DND-41 (cell line): Measurements from ENCODE around the gene TLK1.

Experiments used
- ATAC-seq: fragments of 200-7000 bp; cut with Tn5 transposase; 3 replicates; pipeline ENCODE4 v1.9.1; 2021; ENCODE audit warnings: low read depth; ENCODE audit not compliant: insufficient read depth
- DNase-seq: peaks from one replicate; pipeline ENCODE4 v3.0.0-alpha.2; 2020
- H2AFZ ChIP-seq: 2 replicates; pipeline ENCODE4 v1.6.0; 2012; ENCODE audit warnings: low read depth, low read length
- H3K27ac ChIP-seq: 2 replicates; pipeline ENCODE4 v1.5.1; 2012; ENCODE audit warnings: low read length, inconsistent platforms
- H3K27me3 ChIP-seq: fragments of 200-600 bp; sonication (generic); 2 replicates; pipeline ENCODE4 v1.6.0; 2012; ENCODE audit warnings: low read length, mild to moderate bottlenecking, inconsistent platforms; ENCODE audit not compliant: insufficient read depth, poor library complexity
- H3K36me3 ChIP-seq: 2 replicates; pipeline ENCODE4 v1.5.1; 2012; ENCODE audit warnings: low read length, inconsistent platforms; ENCODE audit not compliant: insufficient read depth
- H3K4me1 ChIP-seq: 2 replicates; pipeline ENCODE4 v1.5.1; 2012; ENCODE audit warnings: mild to moderate bottlenecking, low read length; ENCODE audit not compliant: insufficient read depth
- H3K4me2 ChIP-seq: 2 replicates; pipeline ENCODE4 v1.6.0; 2012; ENCODE audit warnings: mild to moderate bottlenecking, moderate library complexity, low read length, inconsistent platforms; ENCODE audit not compliant: insufficient read depth
- H3K4me3 ChIP-seq, 2 experiments: fragments of 200-600 bp in 1 of 2; shearing (Covaris generic) in 1 of 2; 2 replicates each; pipeline ENCODE4 v1.5.1; 2012 to 2016; ENCODE audit warnings: inconsistent platforms in 2 of 2, low read length in 2 of 2, mild to moderate bottlenecking in 2 of 2, low read depth in 1 of 2, moderate library complexity in 1 of 2
- H3K79me2 ChIP-seq: 2 replicates; pipeline ENCODE4 v1.6.0; 2012; ENCODE audit warnings: low read length, inconsistent platforms; ENCODE audit not compliant: insufficient read depth
- H3K9ac ChIP-seq: 2 replicates; pipeline ENCODE4 v1.6.0; 2012; ENCODE audit warnings: low read depth, mild to moderate bottlenecking, inconsistent platforms, low read length, moderate library complexity
- H3K9me3 ChIP-seq: 2 replicates; pipeline ENCODE4 v1.5.1; 2012; ENCODE audit warnings: low read length, moderate library complexity, mild to moderate bottlenecking, inconsistent platforms; ENCODE audit not compliant: insufficient read depth, severe bottlenecking
- H4K20me1 ChIP-seq: 2 replicates; pipeline ENCODE4 v1.6.0; 2012; ENCODE audit warnings: low read length; ENCODE audit not compliant: insufficient read depth
- CTCF ChIP-seq: IDR thresholded peaks from 2 replicates; pipeline ENCODE4 v1.5.1; 2012; ENCODE audit warnings: borderline replicate concordance, low read length, moderate library complexity, mild to moderate bottlenecking; ENCODE audit not compliant: poor library complexity, severe bottlenecking; ENCODE audit errors: extremely low read depth
- EZH2 ChIP-seq: IDR thresholded peaks from 3 replicates; pipeline ENCODE4 v1.6.1; 2012; ENCODE audit warnings: borderline replicate concordance, low read depth, mild to moderate bottlenecking, moderate library complexity, low read length, inconsistent platforms; ENCODE audit not compliant: severe bottlenecking

The TLK1 gene

GRCh38 chr2:170986566-170987258 lies 174.0 kb downstream of the TLK1 start:
- ATAC-seq (no peak), DNase-seq (no peak)
- Histone ChIP-seq H3K4me3 (no peak overlapping the region), H2AFZ (no peak overlapping the region), H3K9me3 (no peaks in the 10 kb centered on the region), H3K4me2 (no peak overlapping the region), H4K20me1 (0 out of 2 replicates have a peak, but pooled peaks cover 3% of the 10 kb centered on the region), H3K4me1 (no peaks in the 10 kb centered on the region), H3K36me3 (peaks cover 13% of the 10 kb centered on the region), H3K27ac (no peak overlapping the region), H3K27me3 (no peaks in the 10 kb centered on the region), H3K79me2 (no peaks in the 10 kb centered on the region), H3K9ac (no peak overlapping the region)
- TF ChIP-seq EZH2, result no peak
- TF ChIP-seq CTCF, result no peak

GRCh38 chr2:170985407-170985806 lies 175.3 kb downstream of the TLK1 start:
- DNase-seq (no peak), ATAC-seq (no peak)
- H3K4me1 ChIP-seq, result no peaks in the 10 kb centered on the region
- no peak for TF ChIP-seq EZH2
- no peak for TF ChIP-seq CTCF
- no peak overlapping the region for H3K9ac ChIP-seq
- H3K79me2 ChIP-seq, result no peaks in the 10 kb centered on the region
- peaks cover 10% of the 10 kb centered on the region; the same call in 1 of the 2 replicates for H3K36me3 ChIP-seq
- no peak overlapping the region for H3K4me2 ChIP-seq
- H4K20me1 ChIP-seq, result 0 out of 2 replicates have a peak, but pooled peaks cover 3% of the 10 kb centered on the region
- H2AFZ ChIP-seq, result no peak overlapping the region
- H3K9me3 ChIP-seq, result no peaks in the 10 kb centered on the region
- H3K4me3 ChIP-seq, result no peak overlapping the region
- no peak overlapping the region for H3K27ac ChIP-seq
- H3K27me3 ChIP-seq, result no peaks in the 10 kb centered on the region

GRCh38 chr2:170984079-170984478 lies 176.6 kb downstream of the TLK1 start:
- Histone ChIP-seq H3K36me3 (peaks cover 8% of the 10 kb centered on the region; the same call in 1 of the 2 replicates), H3K4me1 (no peaks in the 10 kb centered on the region), H3K4me2 (no peak overlapping the region), H3K9me3 (no peaks in the 10 kb centered on the region), H3K79me2 (no peaks in the 10 kb centered on the region), H3K4me3 (no peak overlapping the region), H2AFZ (no peak overlapping the region), H4K20me1 (0 out of 2 replicates have a peak, but pooled peaks cover 3% of the 10 kb centered on the region), H3K9ac (no peak overlapping the region), H3K27ac (no peak overlapping the region), H3K27me3 (no peaks in the 10 kb centered on the region)
- DNase-seq (no peak), ATAC-seq (0 out of 3 replicates have a peak, but pooled peaks have one; percentile 45)
- no peak for TF ChIP-seq CTCF
- no peak for TF ChIP-seq EZH2
